Progenitor cell of endocrine pancreas (in vitro differentiated cells): ENCODE data around the gene DGLUCY. TPM values are rescaled to one million over a fixed set of nuclear protein-coding genes. Genes with fewer than 3 reads are reported as not detected.

ENCODE experiments used
- DNase-seq: peaks from one replicate; pipeline ENCODE4 v3.0.0; 2021; ENCODE audit warnings: low spot score; ENCODE audit not compliant: unreplicated experiment
- H3K27ac Mint-ChIP-seq: 2 replicates; pipeline ENCODE4 v1.8.0; 2021; ENCODE audit warnings: mild to moderate bottlenecking, moderate library complexity, mixed read lengths
- H3K27me3 Mint-ChIP-seq: 2 replicates; pipeline ENCODE4 v1.8.0; 2021; ENCODE audit warnings: mixed read lengths
- H3K36me3 Mint-ChIP-seq: 2 replicates; pipeline ENCODE4 v1.8.0; 2022; ENCODE audit warnings: mixed read lengths; ENCODE audit not compliant: insufficient read depth
- H3K4me1 Mint-ChIP-seq: 2 replicates; pipeline ENCODE4 v1.8.0; 2021; ENCODE audit warnings: low read depth, mixed read lengths
- H3K4me3 Mint-ChIP-seq: 2 replicates; pipeline ENCODE4 v1.8.0; 2021; ENCODE audit warnings: low read depth, mild to moderate bottlenecking, moderate library complexity, mixed read lengths
- H3K9me3 Mint-ChIP-seq: 2 replicates; pipeline ENCODE4 v1.8.0; 2021; ENCODE audit warnings: low read depth, mixed read lengths
- total RNA-seq: library from RNA; stranded (reverse); gene quantifications from 2 replicates; pipeline ENCODE4 v1.2.1, GENCODE V29; 2021
- TF ChIP-seq, protein P1 (sequence below): fragments of 200-600 bp; sonication (generic); IDR thresholded peaks from one replicate; pipeline ENCODE4 v1.5.0; 2021; ENCODE audit warnings: antibody characterized with exemption, mild to moderate bottlenecking; ENCODE audit not compliant: unreplicated experiment

DGLUCY gene
- total RNA-seq, 1 donor from 2014 or later: 83.3 TPM

DNA sequence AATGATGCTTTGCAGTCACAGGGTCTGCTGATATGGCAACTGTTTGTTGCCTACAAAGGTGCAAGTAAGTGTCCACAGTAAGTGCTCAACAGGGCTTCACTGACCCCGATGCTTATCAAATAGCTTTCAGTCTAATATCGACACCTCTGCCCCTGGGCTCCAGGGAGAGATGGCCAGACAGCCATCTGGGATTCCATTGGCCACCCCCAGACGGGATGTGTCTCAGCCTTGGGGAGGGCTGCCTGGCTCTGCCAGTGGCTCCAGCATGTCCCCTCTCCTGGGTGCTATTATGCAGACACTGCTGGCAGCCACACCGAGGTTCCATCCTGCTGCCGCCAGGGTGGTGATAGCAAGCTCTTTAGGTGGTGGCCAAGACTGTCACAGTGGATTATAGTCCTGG is 57.4 kb downstream of the DGLUCY start:
- Mint-ChIP-seq H3K4me1 (peaks cover 6% of the 10 kb centered on the region), H3K27me3 (no peaks in the 10 kb centered on the region), H3K27ac (no peak overlapping the region), H3K36me3 (peaks cover 26% of the 10 kb centered on the region), H3K4me3 (no peak overlapping the region), H3K9me3 (no peaks in the 10 kb centered on the region)
- DNase-seq: no peak
- TF ChIP-seq, protein P1, sequence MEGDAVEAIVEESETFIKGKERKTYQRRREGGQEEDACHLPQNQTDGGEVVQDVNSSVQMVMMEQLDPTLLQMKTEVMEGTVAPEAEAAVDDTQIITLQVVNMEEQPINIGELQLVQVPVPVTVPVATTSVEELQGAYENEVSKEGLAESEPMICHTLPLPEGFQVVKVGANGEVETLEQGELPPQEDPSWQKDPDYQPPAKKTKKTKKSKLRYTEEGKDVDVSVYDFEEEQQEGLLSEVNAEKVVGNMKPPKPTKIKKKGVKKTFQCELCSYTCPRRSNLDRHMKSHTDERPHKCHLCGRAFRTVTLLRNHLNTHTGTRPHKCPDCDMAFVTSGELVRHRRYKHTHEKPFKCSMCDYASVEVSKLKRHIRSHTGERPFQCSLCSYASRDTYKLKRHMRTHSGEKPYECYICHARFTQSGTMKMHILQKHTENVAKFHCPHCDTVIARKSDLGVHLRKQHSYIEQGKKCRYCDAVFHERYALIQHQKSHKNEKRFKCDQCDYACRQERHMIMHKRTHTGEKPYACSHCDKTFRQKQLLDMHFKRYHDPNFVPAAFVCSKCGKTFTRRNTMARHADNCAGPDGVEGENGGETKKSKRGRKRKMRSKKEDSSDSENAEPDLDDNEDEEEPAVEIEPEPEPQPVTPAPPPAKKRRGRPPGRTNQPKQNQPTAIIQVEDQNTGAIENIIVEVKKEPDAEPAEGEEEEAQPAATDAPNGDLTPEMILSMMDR: no peak

DNA sequence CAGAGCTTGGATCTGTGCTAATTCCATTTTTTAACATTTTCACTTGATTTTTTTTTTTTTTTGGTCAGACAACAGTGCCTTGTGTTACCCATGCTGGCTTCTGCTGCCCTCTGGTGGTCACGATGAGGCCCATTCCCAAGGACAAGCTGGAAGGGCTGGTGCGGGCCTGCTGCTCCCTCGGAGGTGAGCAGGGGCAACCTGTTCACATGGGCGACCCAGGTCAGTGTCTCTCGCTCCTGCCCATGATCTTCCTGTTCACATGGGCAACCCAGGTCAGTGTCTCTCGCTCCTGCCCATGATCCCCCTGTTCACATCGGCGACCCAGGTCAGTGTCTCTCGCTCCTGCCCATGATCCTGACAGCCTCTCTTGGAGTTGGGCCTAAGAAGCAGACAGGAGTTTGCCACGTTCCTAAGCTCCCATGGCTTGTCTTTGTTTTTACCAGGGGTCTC is 59.4 kb downstream of the DGLUCY start:
- TF ChIP-seq, protein P1: peak; percentile 89
- H3K4me1 Mint-ChIP-seq: peaks cover 6% of the 10 kb centered on the region
- no peak overlapping the region for H3K27ac Mint-ChIP-seq
- H3K4me3 Mint-ChIP-seq: no peak overlapping the region
- no peaks in the 10 kb centered on the region for H3K9me3 Mint-ChIP-seq
- H3K36me3 Mint-ChIP-seq: peaks cover 21% of the 10 kb centered on the region
- H3K27me3 Mint-ChIP-seq: no peaks in the 10 kb centered on the region
- peak; percentile 71 for DNase-seq

DNA sequence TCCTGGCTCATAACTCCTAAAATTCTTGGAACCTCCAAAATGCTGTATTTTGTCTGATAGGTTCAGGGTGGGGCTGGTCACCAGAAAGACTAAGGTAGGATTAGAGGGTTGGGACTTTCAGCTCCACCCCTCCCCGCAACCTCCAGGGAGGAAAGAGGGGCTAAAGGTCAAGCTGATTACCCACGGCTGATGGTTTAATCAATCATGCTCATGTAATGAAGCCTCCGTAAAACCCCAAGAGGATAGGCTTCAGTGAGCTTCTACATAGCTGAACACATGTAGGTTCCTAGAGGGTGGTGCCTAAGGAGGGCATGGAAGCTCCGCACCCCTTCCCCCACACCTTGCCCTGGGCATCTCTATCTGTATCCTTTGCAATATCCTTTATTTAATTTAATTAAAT is 60.0 kb downstream of the DGLUCY start:
- no peaks in the 10 kb centered on the region for H3K27me3 Mint-ChIP-seq
- peaks cover 6% of the 10 kb centered on the region for H3K4me1 Mint-ChIP-seq
- H3K36me3 Mint-ChIP-seq: peaks cover 16% of the 10 kb centered on the region
- no peak for DNase-seq
- no peak overlapping the region for H3K27ac Mint-ChIP-seq
- TF ChIP-seq, protein P1: no peak
- no peak overlapping the region for H3K4me3 Mint-ChIP-seq
- no peaks in the 10 kb centered on the region for H3K9me3 Mint-ChIP-seq

DNA sequence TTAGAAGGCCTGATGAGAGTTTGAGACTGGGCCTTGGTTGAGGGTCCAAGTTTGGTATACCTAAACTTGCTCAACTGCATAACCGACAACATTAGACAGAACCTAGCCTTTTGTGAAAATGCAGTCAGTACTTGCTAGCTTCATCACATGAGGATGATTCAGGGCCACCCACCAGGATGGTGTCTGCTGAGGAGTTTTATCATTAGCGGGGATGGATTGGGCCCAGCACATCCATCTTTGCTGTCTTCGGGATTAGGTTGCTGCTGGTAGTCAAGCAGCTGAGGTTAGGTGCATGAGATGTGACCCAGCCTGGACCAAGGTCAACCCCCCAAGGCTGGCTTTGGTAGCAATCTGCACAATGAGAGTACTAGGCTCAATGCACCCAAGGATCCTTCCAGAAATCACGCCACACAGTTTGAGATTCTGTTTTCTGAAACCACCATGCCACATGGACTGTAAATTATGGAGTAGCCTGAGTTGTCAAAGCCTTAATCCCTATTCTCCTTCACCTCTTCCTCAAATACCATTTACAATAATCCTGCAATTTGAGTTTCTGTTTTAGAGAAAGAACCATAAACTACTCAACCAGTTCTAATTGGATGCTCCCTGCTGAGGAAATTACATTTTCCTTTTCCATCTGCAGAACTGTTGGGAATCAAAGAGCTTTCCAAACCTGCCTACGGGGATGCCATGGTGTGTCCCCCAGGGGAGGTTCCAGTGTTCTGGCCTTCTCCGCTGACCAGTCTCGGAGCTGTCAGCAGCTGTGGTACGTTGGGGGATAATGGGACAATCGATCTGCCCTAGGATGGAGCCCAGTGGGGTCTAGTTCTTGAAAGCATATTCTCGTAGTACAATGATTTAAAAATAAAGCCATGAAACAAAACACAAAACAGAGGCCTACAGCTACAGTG is 61.7 kb downstream of the DGLUCY start:
- no peak overlapping the region for H3K27ac Mint-ChIP-seq
- H3K9me3 Mint-ChIP-seq: no peaks in the 10 kb centered on the region
- H3K4me1 Mint-ChIP-seq: peaks cover 6% of the 10 kb centered on the region
- H3K36me3 Mint-ChIP-seq: peaks cover 16% of the 10 kb centered on the region
- H3K4me3 Mint-ChIP-seq: no peak overlapping the region
- H3K27me3 Mint-ChIP-seq: no peaks in the 10 kb centered on the region
- TF ChIP-seq, protein P1: no peak
- no peak for DNase-seq

DNA sequence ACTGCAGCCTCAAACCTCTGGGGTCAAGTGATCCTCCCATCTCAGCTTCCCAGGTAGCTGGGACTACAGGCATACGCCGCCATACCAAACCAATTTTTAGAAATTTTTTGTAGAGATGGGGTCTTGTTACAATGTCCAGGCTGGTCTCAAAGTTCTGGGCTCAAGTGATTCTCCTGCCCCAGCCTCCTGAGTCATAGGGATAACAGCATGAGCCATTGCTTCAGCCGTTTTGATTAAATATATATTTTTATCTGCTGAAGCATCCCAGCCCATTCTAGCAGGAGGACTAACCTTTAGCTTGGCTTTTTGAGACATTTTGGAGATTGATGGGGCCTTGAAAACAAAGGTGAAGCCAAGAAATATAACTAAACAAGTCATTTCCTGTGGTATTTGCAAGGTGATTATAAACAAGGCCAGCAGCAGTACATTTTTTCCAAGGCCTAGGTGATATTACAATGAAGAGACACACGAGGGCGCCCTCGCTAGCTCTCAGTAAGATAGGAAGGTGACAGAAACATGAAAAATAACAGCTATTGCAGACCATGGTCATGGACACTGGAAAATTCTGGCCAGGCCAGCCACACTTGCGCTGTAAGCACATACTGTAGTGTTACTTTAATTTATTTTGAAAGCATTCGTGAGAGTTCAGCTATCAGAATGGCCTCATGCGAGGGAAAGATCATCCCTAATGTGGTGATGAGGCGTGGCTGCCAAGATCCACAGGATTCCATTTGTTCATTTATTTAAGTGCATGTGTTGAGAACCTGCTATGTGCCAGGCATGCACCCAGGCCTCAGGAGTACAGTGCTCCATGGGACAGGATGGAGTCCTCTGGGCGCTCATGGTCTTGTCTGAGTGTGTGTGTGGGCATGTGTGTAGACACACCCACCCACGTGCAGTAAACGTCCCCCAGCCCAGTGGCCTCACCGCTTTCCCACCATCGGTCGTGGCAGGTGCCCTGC is 63.5 kb downstream of the DGLUCY start:
- TF ChIP-seq, protein P1: peak; percentile 72
- H3K4me1 Mint-ChIP-seq: peaks cover 6% of the 10 kb centered on the region
- H3K36me3 Mint-ChIP-seq: peaks cover 22% of the 10 kb centered on the region
- no peak for DNase-seq
- H3K9me3 Mint-ChIP-seq: no peaks in the 10 kb centered on the region
- no peak overlapping the region for H3K4me3 Mint-ChIP-seq
- H3K27me3 Mint-ChIP-seq: no peaks in the 10 kb centered on the region
- H3K27ac Mint-ChIP-seq: no peak overlapping the region
